ENCODE measurements around the gene GRIA2.

Gene GRIA2

DNA sequence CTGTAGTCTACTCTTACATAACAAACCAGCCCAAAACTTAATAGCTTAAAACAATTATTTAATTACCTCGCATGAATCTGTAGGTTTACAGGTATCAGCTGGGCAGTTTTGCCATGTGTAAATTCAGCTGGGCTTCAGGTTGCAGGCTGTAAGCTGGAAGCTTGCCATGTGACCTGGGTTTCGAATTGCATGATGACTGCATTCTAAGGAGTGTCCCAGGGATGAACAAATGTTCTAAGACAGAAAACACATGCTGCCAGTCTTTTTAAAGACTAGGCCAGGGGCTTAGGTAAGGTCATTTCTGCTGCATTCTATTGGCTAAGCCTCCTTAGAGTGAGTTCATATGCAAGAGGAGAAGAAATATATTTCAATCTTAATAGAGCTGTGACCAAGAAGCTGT, 44.8 kb downstream of the GRIA2 start:
- DNase-seq (ENCODE audit: low spot score), result no peak

DNA sequence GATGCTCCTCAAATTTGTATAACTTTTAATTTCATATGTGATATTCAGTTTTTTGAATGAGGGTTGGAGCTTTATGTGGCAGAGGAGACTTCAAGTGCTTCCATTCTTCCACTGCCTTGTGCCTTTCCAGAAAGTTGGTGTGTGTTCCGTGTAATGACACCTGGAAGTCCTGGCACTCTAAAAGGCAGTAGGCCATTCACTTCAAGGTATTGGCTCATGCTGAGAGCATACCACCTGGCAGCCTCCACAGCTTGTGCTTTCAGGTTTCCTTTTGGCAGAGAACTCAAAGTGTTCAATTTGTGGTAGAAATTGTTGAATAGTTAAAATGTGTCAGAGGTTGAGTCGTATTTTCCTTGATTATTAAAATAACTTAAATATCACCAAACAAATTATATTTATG, 49.6 kb downstream of the GRIA2 start:
- no peak for DNase-seq (ENCODE audit: low spot score)

DNA sequence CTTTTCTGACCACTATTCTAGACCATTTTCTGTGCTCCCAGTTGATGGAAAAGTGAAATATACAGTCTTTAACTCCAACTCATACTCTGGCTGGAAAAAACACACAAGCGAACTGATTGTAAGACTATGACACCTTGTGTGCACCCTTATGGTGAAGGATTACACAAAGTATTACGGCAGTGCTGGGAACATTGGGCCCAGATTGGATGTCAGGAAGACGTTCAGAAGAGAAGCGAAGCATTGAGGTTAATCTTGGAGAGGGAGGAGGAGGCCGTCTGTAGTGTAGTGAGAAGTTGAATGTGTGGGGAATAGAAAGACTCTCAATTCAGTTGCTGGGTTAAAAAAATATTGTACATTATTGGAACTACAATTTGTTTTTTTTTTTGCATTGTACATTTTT, 50.0 kb downstream of the GRIA2 start:
- DNase-seq (ENCODE audit: low spot score), result no peak

DNA sequence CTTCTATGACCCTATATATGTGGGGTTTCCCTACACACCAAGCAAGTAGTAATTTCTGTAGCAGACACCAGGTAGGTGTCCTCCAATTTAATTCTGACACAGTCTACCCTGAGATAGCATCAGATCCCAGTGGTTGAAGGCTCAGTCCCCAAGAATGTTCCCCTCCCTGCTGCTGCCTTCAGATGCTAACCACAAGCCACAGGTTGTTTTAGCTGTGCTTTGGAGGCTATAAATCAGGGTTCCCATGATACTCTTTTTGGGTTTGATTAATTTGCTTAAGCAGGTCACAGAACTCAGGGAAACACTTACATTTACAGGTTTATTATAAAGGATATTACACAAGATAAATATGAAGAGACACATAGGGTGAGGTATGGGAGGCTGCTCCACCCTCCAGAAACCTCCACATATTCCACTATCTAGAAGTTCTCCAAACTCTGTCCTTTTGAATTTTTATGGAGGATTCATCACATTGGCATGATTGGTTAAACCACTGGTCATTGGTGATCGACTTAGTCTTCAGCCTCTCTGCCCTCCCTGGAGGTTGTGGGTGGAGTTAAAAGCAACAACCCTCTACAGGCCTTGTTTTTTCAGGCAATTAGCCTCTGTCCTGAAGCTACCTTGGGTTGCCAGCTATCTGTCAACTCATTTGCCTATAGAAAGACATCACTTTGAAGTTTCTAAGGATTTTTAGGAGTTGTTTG, 50.8 kb downstream of the GRIA2 start:
- peak; percentile 3 for DNase-seq (ENCODE audit: low spot score)

DNA sequence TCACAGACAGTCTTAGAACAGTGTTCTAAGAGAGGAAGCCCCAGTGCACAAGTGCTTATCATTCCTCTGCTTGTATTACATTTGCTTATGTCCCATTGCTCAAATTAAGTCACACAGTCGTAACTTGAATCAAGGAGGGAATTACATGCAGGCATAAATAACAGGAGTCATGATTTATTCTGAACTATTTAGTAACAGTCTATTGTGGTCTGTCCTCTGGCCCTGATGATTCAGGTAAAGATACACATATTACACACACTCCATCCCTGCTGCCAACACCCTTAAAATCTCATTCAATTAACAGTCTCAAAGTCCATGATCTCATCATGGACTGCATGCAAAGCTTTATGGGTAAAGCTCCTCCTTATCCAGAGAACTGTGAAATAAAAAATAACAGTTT, 60.1 kb downstream of the GRIA2 start:
- DNase-seq (ENCODE audit: low spot score), result no peak

DNA sequence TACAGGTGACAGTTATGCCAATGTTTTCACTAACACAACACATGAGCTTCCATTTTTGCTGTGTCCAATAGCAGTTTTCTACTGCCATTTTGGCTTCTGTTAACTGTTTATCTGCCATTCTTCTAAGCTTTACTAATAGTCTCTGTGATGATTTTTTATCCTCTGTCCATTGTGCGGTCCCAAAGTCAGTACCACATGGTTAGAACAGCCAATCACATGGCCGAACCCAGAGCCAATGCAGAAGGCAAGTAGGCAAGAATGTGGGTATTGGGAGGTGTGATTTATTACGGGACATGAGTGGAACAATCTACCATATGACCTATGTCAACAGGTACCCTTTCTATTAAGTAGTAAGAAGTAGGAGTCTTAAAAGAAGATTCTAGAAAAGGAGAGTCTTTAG, 61.5 kb downstream of the GRIA2 start:
- no peak for DNase-seq (ENCODE audit: low spot score)

DNA sequence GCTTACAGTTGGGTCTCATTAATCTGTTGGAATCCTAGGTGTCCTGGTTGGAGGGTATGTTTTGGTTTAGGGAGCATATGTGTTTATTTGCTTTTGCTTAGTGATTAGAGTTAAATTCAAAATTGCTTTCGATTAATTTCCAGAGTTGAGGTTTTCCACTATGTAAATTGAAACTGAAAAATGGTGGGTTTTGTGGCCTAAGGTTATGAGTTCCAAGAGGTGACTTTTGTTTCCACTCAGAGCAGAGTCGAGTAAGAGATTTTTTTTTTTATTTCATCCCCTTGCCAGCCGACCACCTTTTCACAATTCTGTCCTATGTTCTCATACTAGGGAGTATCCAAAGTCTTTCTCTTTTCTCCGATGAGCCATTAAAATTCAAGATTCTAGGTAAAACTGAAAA, 66.9 kb downstream of the GRIA2 start:
- DNase-seq (ENCODE audit: low spot score), result no peak

DNA sequence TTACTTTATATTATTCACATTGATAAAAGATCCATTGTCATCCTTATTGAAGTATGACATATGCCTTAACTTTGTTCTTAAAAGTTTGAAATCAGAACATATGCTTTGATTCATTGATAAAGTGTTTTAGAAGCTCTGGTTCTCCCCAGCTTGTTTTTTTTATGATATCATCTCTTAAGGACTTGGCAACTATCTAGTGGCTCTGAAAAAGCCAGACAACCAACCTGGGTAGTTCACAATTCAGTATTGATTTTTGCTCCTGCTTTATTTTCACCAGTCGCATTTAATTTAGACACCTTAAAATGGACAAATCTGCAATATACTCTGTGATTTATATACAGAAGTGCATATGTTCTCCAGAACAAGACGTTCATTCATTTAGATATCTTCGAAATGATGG, 70.1 kb downstream of the GRIA2 start:
- DNase-seq (ENCODE audit: low spot score), result no peak

DNA sequence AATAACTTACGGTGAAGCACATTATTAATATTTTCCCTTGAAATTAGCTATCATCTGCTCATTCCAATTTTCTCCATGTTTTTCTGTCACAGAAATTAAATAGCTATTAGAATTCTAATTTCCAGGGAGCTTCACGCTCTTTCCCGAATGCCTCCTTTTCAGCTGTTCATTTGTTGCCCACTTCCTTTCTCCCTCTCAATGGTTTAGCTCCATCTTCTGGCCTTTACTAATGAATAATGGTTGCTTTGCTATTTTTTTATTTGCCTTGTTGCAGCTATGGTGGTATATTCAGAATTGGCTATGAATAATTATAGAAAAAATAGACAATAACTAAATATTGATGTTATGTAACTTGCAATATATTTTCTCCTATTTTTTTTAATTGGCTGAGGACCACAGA, 70.5 kb downstream of the GRIA2 start:
- DNase-seq (ENCODE audit: low spot score), result no peak

DNA sequence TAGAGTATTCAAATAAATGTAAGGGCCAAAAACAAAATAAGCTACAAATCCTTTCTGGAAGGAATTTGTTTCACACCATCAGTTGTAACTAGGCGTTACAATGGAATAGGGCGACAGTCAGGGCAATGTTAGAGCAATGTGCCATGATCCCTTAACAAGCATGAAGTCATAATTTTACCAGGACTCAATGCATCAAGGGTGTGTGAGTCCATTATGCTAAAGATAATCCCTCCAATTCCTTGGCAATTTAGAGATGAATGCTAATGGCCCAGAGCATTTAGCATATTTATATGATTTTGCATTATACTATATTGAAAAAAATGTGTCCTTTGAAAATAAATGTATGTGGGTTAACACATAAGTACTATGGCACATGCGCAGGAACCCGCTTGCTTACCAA, 73.1 kb downstream of the GRIA2 start:
- DNase-seq (ENCODE audit: low spot score), result no peak

DNA sequence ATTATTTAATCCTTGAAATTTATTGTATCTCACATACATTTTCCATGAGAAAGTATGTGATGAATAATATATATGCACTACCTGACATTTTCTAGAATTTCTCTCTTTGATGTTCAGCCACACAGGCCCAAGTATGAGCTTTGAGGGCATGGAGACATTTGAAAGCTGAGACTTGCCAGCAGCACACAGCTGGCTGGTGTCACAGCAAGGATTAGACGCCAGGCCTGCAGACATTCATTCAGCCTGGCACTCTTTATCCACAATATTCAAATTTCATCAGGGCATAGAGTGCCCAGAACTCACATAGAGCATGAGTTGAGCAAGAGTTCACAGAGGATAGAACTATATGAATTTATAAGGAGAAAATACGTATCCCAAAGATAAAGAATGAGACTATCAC, 74.0 kb downstream of the GRIA2 start:
- DNase-seq (ENCODE audit: low spot score), result no peak

DNA sequence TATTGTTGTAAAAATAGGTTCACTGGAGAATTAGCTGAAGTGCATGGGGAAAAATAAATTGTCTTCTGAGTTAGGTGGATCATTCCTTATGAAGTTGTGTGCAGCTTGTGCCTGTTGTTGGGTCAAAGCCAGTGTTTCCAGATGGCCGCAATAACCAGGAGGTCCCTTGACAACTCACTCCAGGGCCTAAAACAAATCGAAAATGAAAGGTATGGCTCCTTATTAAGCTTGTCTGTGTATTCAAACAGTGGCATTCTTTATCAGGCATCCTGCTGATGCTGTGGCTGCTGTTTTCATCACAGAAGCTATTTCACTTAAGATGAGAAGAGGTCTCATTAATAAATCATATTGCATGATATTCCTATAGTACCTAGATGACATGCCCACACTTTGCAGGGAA, 80.2 kb downstream of the GRIA2 start:
- DNase-seq (ENCODE audit: low spot score), result no peak

DNA sequence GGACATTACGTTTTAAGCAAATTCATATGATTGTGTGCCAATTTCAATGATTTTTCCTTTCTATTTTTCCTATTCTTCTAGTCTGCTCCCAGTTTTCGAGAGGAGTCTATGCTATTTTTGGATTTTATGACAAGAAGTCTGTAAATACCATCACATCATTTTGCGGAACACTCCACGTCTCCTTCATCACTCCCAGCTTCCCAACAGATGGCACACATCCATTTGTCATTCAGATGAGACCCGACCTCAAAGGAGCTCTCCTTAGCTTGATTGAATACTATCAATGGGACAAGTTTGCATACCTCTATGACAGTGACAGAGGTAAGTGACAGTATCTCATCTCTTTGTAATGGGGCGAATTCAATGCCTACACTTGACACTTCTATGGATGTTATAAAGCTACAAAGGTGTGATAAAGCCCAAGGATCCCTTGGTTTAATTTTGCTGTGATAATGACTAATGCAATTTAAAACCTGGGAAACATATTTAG, 83.0 kb downstream of the GRIA2 start:
- no peak for DNase-seq (ENCODE audit: low spot score)

DNA sequence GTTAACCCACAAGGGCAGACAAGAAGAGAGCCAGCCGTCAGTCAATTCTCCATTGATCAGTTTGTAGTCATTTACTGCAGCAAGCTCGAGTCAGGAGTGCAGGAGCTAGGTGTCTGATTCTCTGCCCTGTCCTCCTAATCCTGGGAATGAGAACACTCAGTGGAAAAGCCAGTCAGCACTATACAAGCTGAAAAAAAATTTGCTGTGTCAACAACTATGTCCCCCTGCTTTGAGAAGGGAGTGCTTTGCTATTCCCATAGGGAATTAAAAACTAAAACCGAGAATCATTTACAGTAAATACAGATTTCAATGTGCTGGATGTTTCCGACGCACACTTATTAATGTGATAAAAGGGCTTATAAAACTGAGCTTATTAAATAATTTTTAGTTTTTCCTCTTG, 84.2 kb downstream of the GRIA2 start:
- DNase-seq (ENCODE audit: low spot score), result no peak

DNA sequence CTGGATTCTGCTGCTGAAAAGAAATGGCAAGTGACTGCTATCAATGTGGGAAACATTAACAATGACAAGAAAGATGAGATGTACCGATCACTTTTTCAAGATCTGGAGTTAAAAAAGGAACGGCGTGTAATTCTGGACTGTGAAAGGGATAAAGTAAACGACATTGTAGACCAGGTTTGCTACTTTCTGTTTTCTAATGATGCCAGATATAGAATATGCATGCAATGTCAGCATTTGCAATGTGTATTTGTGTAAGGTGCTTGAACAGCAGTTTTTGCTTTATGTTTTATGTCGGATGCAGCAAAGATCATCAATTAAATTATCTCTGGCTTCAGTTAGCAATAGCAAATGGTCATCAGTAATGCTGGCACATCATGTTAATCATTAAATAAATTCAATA, 92.2 kb downstream of the GRIA2 start:
- no peak for DNase-seq (ENCODE audit: low spot score)

DNA sequence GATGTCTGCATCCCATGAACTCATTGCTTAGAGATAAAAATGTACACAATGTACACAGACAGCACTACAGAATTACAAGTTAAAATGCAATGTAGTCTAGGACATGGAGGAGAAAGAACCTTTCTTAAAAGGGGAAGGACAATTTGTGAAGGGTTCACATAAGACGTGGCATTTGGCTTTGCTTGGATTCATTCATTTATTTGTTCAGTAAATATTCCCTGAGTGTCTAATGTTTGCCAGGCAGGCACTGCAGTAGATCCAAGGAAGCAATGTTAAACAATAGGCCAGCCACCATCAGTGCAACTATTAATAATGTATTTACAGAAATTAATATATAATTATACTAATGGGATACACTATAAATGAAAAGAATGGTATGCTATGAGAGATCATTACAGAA, 94.4 kb downstream of the GRIA2 start:
- DNase-seq (ENCODE audit: low spot score), result no peak

DNA sequence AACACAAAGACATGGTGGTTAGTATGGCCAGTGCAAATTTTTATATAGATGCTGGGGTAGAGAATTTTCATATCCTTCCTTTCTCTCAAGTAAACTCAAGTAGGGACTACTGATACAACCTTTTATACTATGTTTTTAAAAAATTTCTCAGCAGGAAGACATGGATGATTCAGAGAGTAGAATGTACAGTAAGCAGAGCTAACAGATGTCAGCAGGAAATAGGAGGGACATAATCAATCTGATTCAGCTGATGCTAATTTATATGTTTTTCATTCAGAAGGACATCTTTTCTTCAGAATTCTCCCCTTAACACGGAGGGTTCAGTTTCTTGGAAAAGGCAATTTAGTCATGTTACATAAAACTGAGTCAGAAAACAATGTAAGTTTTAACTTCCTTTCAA, 95.4 kb downstream of the GRIA2 start:
- no peak for DNase-seq (ENCODE audit: low spot score)

DNA sequence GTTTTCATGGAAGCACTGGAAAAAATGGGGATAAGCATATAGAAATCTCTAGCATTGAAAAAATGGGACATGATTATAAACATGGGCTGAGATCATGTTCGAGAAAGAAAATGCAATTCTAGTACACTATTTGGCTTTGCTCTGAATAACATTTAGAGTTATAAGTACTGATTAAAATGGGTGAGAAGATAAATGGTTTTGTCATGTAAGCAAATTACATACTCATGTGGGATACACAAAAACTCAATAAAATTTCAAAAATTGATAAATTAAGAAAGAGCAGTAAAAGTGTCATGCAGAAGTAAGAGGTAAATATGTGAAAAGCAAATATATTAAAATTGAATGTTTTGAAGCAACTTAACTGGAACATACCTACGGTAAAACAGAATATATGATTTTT, 99.6 kb downstream of the GRIA2 start:
- no peak for DNase-seq (ENCODE audit: low spot score)

DNA sequence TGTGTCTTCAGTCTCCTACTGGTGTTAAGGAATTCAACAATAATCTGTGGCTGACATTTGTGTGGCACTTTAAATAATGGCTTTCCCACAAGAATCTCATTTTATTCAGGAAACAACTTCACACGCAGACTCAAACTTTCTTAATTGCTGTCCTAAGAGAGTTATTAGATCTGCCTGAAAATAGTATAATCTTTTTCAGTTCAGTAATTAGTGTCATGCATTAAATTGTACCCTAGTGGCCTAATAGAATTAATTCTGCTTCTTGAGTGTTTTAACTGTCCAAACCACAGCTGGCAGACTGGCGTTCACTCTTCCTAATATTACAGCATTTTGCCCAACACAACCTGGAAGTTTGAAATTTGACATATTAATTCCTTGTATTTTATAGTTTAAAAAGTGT, 107.1 kb downstream of the GRIA2 start:
- no peak for DNase-seq (ENCODE audit: low spot score)

DNA sequence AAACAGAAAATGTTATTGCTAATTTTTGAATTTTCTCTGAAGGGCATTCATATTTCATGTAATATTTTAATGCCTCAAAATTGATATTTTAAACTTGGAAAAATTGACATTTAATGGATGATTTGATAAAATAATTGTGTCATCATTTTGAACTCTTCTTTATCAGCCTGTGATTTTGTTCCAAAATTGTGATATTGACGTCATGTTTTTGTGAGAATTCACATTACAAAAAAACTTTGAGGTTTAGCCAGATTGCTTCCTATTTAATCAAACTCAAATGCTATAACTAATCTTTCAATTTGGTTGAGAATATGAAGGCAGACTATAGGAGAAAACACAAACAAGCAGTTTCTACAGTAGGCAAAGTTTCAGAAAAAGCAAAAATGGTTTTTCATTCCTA, 137.4 kb downstream of the GRIA2 start:
- no peak for DNase-seq (ENCODE audit: low spot score)

DNA sequence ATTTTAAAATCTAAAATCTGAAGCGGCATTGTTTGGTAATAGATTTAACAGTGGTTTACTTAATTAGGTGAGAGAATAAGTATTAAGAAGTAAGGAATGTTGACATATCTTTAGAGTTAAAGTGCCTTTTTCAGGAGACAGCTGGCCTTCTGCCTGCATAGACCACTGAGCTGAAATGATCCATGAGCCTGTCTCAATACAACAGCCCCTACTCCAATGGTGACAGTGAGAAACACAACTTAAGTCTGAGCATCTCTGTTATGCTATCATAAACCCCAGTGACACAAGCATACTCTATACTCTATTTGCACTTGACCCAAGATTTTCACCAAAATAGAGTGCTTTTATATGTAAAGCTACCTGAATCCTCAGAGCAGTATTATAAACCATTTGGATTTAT, 137.9 kb downstream of the GRIA2 start:
- DNase-seq (ENCODE audit: low spot score), result no peak

DNA sequence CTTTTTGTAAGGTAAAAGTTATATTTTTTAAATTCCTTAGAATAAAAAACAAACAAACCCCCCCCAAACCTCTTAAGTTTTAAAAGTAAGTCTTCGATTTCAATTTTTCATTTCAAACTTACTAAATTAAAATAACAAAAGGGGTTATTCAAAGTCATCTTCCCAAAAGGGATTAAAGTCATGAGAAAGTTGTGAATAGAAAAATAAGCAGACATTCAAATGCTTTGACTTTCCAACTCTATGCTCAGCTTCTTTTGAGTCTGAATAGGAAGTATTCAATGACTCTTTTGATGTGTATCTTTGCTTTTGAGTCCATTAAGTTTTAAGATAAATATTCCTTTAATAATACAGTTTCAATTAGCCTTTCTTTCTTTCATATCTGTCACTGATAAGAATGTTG, 138.3 kb downstream of the GRIA2 start:
- DNase-seq (ENCODE audit: low spot score), result no peak

DNA sequence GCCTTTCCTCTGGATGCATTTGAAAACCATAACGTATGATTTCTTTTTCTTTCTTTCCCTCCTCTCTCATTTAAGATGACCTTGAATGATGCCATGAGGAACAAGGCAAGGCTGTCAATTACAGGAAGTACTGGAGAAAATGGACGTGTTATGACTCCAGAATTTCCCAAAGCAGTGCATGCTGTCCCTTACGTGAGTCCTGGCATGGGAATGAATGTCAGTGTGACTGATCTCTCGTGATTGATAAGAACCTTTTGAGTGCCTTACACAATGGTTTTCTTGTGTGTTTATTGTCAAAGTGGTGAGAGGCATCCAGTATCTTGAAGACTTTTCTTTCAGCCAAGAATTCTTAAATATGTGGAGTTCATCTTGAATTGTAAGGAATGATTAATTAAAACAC, 142.8 kb downstream of the GRIA2 start:
- no peak for DNase-seq (ENCODE audit: low spot score)

DNA sequence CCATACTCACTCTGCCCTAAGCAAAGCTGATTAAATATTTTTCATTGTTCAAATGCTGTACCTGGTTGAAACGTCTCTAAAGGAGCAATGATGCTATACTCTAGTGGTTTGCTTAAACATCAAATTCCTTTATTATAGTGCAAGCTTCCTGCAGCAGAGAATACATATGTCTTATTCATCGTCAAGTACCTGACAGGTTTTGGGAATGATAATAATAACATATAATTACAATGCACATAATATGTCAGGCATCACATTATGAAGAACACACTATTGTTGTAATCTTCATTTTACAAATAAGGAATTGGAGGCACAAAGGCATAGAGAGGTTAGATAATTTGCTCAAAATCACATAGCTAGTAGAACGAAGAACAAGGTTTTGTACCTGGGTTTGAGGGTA, 151.6 kb downstream of the GRIA2 start:
- DNase-seq (ENCODE audit: low spot score), result no peak

DNA sequence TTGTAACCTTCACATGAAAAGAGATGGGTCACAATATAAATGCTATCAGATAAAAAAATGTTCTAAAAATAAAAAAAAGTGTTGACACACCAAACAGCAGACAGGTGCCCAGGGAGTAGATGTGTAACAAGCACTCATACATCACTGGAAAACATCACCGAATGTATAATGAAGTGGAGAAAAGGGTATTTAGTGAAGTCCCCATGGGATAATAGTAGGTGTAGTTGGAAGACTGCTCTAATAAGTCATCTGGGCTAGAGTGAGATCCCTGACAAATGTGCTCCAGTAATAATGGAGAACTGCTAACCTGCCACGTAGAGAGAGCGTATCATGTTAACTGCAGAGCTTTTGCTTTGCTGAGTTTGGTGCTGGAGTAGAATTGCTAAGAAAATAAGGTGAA, 152.0 kb downstream of the GRIA2 start:
- DNase-seq (ENCODE audit: low spot score), result no peak

Measured in AG08395 (cell line).